ENCODE data around the gene PXMP2.

DNA sequence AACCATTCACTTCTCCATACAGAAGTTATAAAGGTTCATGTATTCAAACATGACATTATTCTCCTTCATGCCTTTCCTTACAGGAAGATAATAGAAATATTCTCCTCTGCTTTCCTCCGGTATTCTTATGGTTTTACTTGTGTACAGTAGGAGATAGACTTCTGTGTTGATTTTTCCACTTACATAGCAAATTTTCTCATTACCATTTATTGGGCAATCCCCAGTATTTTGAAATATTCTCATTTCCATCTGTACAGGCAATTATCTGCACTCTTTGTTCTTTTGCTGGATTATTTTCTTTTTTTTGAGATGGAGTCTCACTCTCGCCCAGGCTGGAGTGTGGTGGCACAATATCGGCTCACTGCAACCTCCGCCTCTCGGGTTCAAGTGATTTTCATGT lies 11.0 kb downstream of the PXMP2 start:
- TF ChIP-seq, protein P1, sequence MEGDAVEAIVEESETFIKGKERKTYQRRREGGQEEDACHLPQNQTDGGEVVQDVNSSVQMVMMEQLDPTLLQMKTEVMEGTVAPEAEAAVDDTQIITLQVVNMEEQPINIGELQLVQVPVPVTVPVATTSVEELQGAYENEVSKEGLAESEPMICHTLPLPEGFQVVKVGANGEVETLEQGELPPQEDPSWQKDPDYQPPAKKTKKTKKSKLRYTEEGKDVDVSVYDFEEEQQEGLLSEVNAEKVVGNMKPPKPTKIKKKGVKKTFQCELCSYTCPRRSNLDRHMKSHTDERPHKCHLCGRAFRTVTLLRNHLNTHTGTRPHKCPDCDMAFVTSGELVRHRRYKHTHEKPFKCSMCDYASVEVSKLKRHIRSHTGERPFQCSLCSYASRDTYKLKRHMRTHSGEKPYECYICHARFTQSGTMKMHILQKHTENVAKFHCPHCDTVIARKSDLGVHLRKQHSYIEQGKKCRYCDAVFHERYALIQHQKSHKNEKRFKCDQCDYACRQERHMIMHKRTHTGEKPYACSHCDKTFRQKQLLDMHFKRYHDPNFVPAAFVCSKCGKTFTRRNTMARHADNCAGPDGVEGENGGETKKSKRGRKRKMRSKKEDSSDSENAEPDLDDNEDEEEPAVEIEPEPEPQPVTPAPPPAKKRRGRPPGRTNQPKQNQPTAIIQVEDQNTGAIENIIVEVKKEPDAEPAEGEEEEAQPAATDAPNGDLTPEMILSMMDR (conservative IDR thresholded peaks at IDR 0.05; ENCODE audit: low read depth, low read length) = no peak
- no peak for TF ChIP-seq EZH2 (IDR thresholded peaks at IDR 0.05; ENCODE audit: borderline replicate concordance, low read depth, low read length, poor library complexity, severe bottlenecking)
